Upper lobe of left lung (tissue), 4 donors: ENCODE results near the gene KIF5B.

ENCODE experiments used
- CTCF ChIP-seq, 6 experiments: fragments of 450-650 bp in 4 of 6; fragments of 200-600 bp in 2 of 6; sonication (generic) in 2 of 6; IDR thresholded peaks; one replicate each; pipeline ENCODE4 v1.5.1; 2016 to 2019; ENCODE audit warnings: antibody characterized with exemption in 6 of 6
- EP300 ChIP-seq, 4 donors: sonication (generic); formaldehyde crosslinking; IDR thresholded peaks; one replicate each; pipeline ENCODE4 v1.5.1; 2017; ENCODE audit warnings: antibody characterized with exemption in 4 of 4, control low read depth in 2 of 4
- POLR2A ChIP-seq, 4 donors: fragments of 450-650 bp; IDR thresholded peaks; one replicate each; pipeline ENCODE4 v1.5.1; 2016 to 2017; ENCODE audit warnings: antibody characterized with exemption in 4 of 4, mild to moderate bottlenecking in 2 of 4
- POLR2AphosphoS5 ChIP-seq, 2 donors: sonication (generic); formaldehyde crosslinking; IDR thresholded peaks; one replicate each; pipeline ENCODE4 v1.5.1; 2017; ENCODE audit warnings: antibody characterized with exemption in 2 of 2

- TF ChIP-seq EP300 (IDR thresholded peaks at IDR 0.05) (no peak), CTCF (IDR thresholded peaks at IDR 0.05) (no peak), POLR2A (IDR thresholded peaks at IDR 0.05) (no peak), POLR2AphosphoS5 (IDR thresholded peaks at IDR 0.05) (no peak)
Observed at GRCh38 chr10:32038777-32039176, 17.4 kb downstream of the KIF5B start.
